ENCODE data around the gene GLUL.

- TF ChIP-seq, protein P1, sequence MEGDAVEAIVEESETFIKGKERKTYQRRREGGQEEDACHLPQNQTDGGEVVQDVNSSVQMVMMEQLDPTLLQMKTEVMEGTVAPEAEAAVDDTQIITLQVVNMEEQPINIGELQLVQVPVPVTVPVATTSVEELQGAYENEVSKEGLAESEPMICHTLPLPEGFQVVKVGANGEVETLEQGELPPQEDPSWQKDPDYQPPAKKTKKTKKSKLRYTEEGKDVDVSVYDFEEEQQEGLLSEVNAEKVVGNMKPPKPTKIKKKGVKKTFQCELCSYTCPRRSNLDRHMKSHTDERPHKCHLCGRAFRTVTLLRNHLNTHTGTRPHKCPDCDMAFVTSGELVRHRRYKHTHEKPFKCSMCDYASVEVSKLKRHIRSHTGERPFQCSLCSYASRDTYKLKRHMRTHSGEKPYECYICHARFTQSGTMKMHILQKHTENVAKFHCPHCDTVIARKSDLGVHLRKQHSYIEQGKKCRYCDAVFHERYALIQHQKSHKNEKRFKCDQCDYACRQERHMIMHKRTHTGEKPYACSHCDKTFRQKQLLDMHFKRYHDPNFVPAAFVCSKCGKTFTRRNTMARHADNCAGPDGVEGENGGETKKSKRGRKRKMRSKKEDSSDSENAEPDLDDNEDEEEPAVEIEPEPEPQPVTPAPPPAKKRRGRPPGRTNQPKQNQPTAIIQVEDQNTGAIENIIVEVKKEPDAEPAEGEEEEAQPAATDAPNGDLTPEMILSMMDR (IDR thresholded peaks at IDR 0.05): no peak
- no peak for TF ChIP-seq POLR2A (IDR thresholded peaks at IDR 0.05)
Observed at GRCh38 chr1:182332261-182333060, 59.1 kb downstream of the GLUL start.
